Measurements from ENCODE around the gene PSG11.
"Not testable (repeated sequence)": the region's sequence is repeated elsewhere in the genome, so short reads cannot be mapped to it uniquely, and the experiment has no call there.

DNA sequence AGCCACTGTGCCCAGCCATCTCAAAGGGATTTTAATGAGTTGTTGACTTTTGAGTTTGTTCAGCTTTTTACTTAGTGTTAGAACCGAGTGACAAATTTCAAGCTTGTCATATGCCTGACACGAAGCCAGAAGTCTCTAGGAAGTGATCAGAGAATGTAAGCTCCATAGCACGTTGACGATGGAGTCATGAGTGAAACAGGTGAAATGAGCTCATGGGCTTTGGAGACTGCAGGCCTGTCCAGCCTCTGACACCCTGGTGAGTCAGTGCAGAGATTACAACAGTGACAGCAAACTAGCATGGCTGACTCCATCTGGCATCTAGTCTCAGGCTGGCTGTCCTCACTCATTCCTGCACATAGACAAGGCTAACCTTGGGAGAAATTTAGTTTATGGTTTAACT lies 4.6 kb downstream of the PSG11 start:
- TF ChIP-seq, protein P1, sequence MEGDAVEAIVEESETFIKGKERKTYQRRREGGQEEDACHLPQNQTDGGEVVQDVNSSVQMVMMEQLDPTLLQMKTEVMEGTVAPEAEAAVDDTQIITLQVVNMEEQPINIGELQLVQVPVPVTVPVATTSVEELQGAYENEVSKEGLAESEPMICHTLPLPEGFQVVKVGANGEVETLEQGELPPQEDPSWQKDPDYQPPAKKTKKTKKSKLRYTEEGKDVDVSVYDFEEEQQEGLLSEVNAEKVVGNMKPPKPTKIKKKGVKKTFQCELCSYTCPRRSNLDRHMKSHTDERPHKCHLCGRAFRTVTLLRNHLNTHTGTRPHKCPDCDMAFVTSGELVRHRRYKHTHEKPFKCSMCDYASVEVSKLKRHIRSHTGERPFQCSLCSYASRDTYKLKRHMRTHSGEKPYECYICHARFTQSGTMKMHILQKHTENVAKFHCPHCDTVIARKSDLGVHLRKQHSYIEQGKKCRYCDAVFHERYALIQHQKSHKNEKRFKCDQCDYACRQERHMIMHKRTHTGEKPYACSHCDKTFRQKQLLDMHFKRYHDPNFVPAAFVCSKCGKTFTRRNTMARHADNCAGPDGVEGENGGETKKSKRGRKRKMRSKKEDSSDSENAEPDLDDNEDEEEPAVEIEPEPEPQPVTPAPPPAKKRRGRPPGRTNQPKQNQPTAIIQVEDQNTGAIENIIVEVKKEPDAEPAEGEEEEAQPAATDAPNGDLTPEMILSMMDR (IDR thresholded peaks at IDR 0.05 in 4 of 5, conservative IDR thresholded peaks at IDR 0.05 in 1 of 5) = not testable (repeated sequence)
- not testable (repeated sequence) for TF ChIP-seq POLR2A (IDR thresholded peaks at IDR 0.05)
